ENCODE data around the gene CCND3. TPM values are rescaled to one million over a fixed set of nuclear protein-coding genes. Genes with fewer than 3 reads are reported as not detected.

The CCND3 gene
- total RNA-seq, 1 experiment from 2014 or later = 39.9 TPM

DNA sequence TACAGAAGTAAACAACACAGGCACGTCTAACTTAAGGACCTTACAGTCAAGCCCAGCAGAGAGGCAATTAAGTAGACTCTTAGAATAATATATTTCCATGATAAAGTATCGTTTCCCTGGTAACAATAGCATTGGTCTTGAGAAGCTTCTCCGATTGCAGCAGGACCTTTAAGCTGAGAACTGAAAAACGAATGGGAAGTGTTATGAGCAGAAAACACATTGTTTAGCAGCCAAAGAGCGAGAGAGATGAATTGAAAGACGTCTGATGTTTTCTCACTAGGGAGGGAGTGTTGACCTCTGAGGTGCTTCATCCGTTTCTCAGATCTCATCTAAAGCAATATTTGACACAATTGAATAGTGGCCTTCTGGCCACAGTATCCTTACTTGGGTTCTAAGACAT is 19.5 kb downstream of the CCND3 start:
- TF ChIP-seq, protein P1, sequence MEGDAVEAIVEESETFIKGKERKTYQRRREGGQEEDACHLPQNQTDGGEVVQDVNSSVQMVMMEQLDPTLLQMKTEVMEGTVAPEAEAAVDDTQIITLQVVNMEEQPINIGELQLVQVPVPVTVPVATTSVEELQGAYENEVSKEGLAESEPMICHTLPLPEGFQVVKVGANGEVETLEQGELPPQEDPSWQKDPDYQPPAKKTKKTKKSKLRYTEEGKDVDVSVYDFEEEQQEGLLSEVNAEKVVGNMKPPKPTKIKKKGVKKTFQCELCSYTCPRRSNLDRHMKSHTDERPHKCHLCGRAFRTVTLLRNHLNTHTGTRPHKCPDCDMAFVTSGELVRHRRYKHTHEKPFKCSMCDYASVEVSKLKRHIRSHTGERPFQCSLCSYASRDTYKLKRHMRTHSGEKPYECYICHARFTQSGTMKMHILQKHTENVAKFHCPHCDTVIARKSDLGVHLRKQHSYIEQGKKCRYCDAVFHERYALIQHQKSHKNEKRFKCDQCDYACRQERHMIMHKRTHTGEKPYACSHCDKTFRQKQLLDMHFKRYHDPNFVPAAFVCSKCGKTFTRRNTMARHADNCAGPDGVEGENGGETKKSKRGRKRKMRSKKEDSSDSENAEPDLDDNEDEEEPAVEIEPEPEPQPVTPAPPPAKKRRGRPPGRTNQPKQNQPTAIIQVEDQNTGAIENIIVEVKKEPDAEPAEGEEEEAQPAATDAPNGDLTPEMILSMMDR (conservative IDR thresholded peaks at IDR 0.05; ENCODE audit: low read depth, low read length) = no peak
- no peaks in the 10 kb centered on the region for H3K9me3 ChIP-seq (ENCODE audit: low read depth, low read length, poor library complexity, severe bottlenecking)
- ChIA-PET POLR2A (ENCODE audit: low non-redundant PET) (no interaction called here), CTCF (no interaction called here)
- H3K36me3 ChIP-seq (ENCODE audit: insufficient read depth, low read length, poor library complexity, severe bottlenecking) = peaks cover 26% of the 10 kb centered on the region
- no peaks in the 10 kb centered on the region for H3K27me3 ChIP-seq (replicated peaks; ENCODE audit: insufficient read depth, low read depth, low read length, poor library complexity)
- peak overlapping the region; percentile 99 for H3K27ac ChIP-seq (ENCODE audit: low read depth, low read length, poor library complexity, severe bottlenecking)
- no TSS peak for BruUV-seq (replicated peaks)
- DNase-seq (ENCODE audit: low spot score) = no peak
- peaks cover 9% of the 10 kb centered on the region for H3K4me1 ChIP-seq (ENCODE audit: insufficient read depth, low read length, poor library complexity, severe bottlenecking)
- H3K4me3 ChIP-seq (ENCODE audit: low read depth, low read length, poor library complexity, severe bottlenecking) = peak overlapping the region; percentile 66
- intact Hi-C loops (cut with micrococcal nuclease; ENCODE audit: unreplicated experiment) = no loop called here

GRCh38 chr6:41921712-41921998 is 20.0 kb downstream of the CCND3 start:
- no TSS peak for BruUV-seq (replicated peaks)
- H3K4me3 ChIP-seq (ENCODE audit: low read depth, low read length, poor library complexity, severe bottlenecking) = peak overlapping the region; percentile 66
- TF ChIP-seq EZH2 (IDR thresholded peaks at IDR 0.05; ENCODE audit: borderline replicate concordance, low read depth, low read length, poor library complexity, severe bottlenecking) = no peak
- TF ChIP-seq, protein P1 (conservative IDR thresholded peaks at IDR 0.05; ENCODE audit: low read depth, low read length) = no peak
- H3K4me1 ChIP-seq (ENCODE audit: insufficient read depth, low read length, poor library complexity, severe bottlenecking) = peaks cover 9% of the 10 kb centered on the region
- H3K36me3 ChIP-seq (ENCODE audit: insufficient read depth, low read length, poor library complexity, severe bottlenecking) = peaks cover 22% of the 10 kb centered on the region
- ChIA-PET POLR2A (ENCODE audit: low non-redundant PET) (interaction anchor here (0.6 kb wide), 1 partner anchor 1443 kb away, joined by 3 read pairs; no protein-coding TSS in a partner anchor), CTCF (interaction anchor here (0.5 to 1.3 kb wide), 9 partner anchors 9 to 208 kb away, joined by 3 to 16 read pairs (median 5); partner anchors contain the start of genes TAF8 and TOMM6)
- no peaks in the 10 kb centered on the region for H3K9me3 ChIP-seq (ENCODE audit: low read depth, low read length, poor library complexity, severe bottlenecking)
- H3K27ac ChIP-seq (ENCODE audit: low read depth, low read length, poor library complexity, severe bottlenecking) = peak overlapping the region; percentile 99
- DNase-seq (ENCODE audit: low spot score) = no peak
- H3K27me3 ChIP-seq (replicated peaks; ENCODE audit: insufficient read depth, low read depth, low read length, poor library complexity) = no peaks in the 10 kb centered on the region
- intact Hi-C loops (cut with micrococcal nuclease; ENCODE audit: unreplicated experiment) = loop anchor here (1.0 to 2.0 kb wide), 2 partner anchors 134 to 295 kb away; partner anchors contain the start of genes MRPS10 and TOMM6

- H3K36me3 ChIP-seq (ENCODE audit: insufficient read depth, low read length, poor library complexity, severe bottlenecking) = peaks cover 21% of the 10 kb centered on the region
- ChIA-PET CTCF (interaction anchor here (0.5 to 1.3 kb wide), 14 partner anchors 8 to 862 kb away, joined by 3 to 16 read pairs (median 5); partner anchors contain the start of genes TAF8, TOMM6 and USP49), POLR2A (ENCODE audit: low non-redundant PET) (interaction anchor here (0.6 kb wide), 1 partner anchor 1443 kb away, joined by 3 read pairs; no protein-coding TSS in a partner anchor)
- peak; percentile 95 for DNase-seq (ENCODE audit: low spot score)
- no TSS peak for BruUV-seq (replicated peaks)
- H3K4me1 ChIP-seq (ENCODE audit: insufficient read depth, low read length, poor library complexity, severe bottlenecking) = peaks cover 9% of the 10 kb centered on the region
- peak within 1 kb of the TSS; percentile 99 for H3K27ac ChIP-seq (ENCODE audit: low read depth, low read length, poor library complexity, severe bottlenecking)
- H3K9me3 ChIP-seq (ENCODE audit: low read depth, low read length, poor library complexity, severe bottlenecking) = no peaks in the 10 kb centered on the region
- H3K4me3 ChIP-seq (ENCODE audit: low read depth, low read length, poor library complexity, severe bottlenecking) = peak within 1 kb of the TSS; percentile 66
- TF ChIP-seq, protein P1 (conservative IDR thresholded peaks at IDR 0.05; ENCODE audit: low read depth, low read length) = peak; percentile 98
- TF ChIP-seq EZH2 (IDR thresholded peaks at IDR 0.05; ENCODE audit: borderline replicate concordance, low read depth, low read length, poor library complexity, severe bottlenecking) = no peak
- no peaks in the 10 kb centered on the region for H3K27me3 ChIP-seq (replicated peaks; ENCODE audit: insufficient read depth, low read depth, low read length, poor library complexity)
- intact Hi-C loops (cut with micrococcal nuclease; ENCODE audit: unreplicated experiment) = loop anchor here (1.0 to 2.0 kb wide), 2 partner anchors 134 to 296 kb away; partner anchors contain the start of genes MRPS10 and TOMM6
Observed at GRCh38 chr6:41920921-41921711, 20.5 kb downstream of the CCND3 start, which contains the start of the genes BYSL and MED20. Gene BYSL, plus strand, starts transcription at chr6:41921499. Its CDS starts 64 bp downstream, at chr6:41921563. Gene MED20, minus strand, starts transcription at chr6:41921139. Its CDS starts 121 bp downstream, at chr6:41921018.

All from A673 (cell line).